ENCODE data around the gene CPSF4L.

The CPSF4L gene

GRCh38 chr17:73199751-73200317 is 61.8 kb downstream of the CPSF4L start:
- DNase-seq = no peak

- DNase-seq = no peak
Measured at GRCh38 chr17:73198930-73199260, 62.8 kb downstream of the CPSF4L start.

Data from T1000 (cell line).